BLaER1 (cell line): ENCODE data around the gene STXBP6.

Source experiments
- H3K27ac ChIP-seq: shearing (Covaris generic); formaldehyde crosslinking; 2 replicates; pipeline ENCODE4 v1.8.1; 2022
- H3K27me3 ChIP-seq: shearing (Covaris generic); formaldehyde crosslinking; 2 replicates; pipeline ENCODE4 v1.8.1; 2022
- H3K36me3 ChIP-seq: shearing (Covaris generic); formaldehyde crosslinking; 2 replicates; pipeline ENCODE4 v1.8.1; 2022
- H3K4me1 ChIP-seq: shearing (Covaris generic); formaldehyde crosslinking; 2 replicates; pipeline ENCODE4 v1.8.1; 2022
- H3K4me2 ChIP-seq: shearing (Covaris generic); formaldehyde crosslinking; 2 replicates; pipeline ENCODE4 v1.8.1; 2022
- H3K4me3 ChIP-seq: shearing (Covaris generic); formaldehyde crosslinking; 2 replicates; pipeline ENCODE4 v1.8.1; 2022
- H3K9ac ChIP-seq: shearing (Covaris generic); formaldehyde crosslinking; 2 replicates; pipeline ENCODE4 v1.8.1; 2022
- H3K9me3 ChIP-seq: shearing (Covaris generic); formaldehyde crosslinking; 2 replicates; pipeline ENCODE4 v1.8.1; 2022
- H4K20me1 ChIP-seq: shearing (Covaris generic); formaldehyde crosslinking; 2 replicates; pipeline ENCODE4 v1.8.1; 2022
- Cebpa-rat ChIP-seq: shearing (Covaris generic); IDR thresholded peaks from 2 replicates; pipeline ENCODE4 v1.8.1; 2022

STXBP6 gene

GRCh38 chr14:25086081-25086480, 36.1 kb upstream of the STXBP6 start:
- H3K4me1 ChIP-seq = no peaks in the 10 kb centered on the region

GRCh38 chr14:25080682-25081081, 30.7 kb upstream of the STXBP6 start:
- Histone ChIP-seq H3K9me3 (no peaks in the 10 kb centered on the region), H3K9ac (no peak overlapping the region), H3K4me2 (no peak overlapping the region), H3K36me3 (no peaks in the 10 kb centered on the region), H3K27me3 (no peaks in the 10 kb centered on the region), H3K4me1 (no peaks in the 10 kb centered on the region), H3K27ac (no peak overlapping the region), H3K4me3 (no peak overlapping the region), H4K20me1 (no peaks in the 10 kb centered on the region)
- TF ChIP-seq Cebpa-rat = no peak

More at GRCh38 chr14:25086081-25086480, 36.1 kb upstream of the STXBP6 start:
- no peak for TF ChIP-seq Cebpa-rat
- H4K20me1 ChIP-seq = no peaks in the 10 kb centered on the region
- H3K27ac ChIP-seq = no peak overlapping the region
- H3K4me2 ChIP-seq = no peak overlapping the region
- no peak overlapping the region for H3K9ac ChIP-seq
- H3K36me3 ChIP-seq = no peaks in the 10 kb centered on the region
- no peak overlapping the region for H3K4me3 ChIP-seq
- no peaks in the 10 kb centered on the region for H3K27me3 ChIP-seq
- H3K9me3 ChIP-seq = no peaks in the 10 kb centered on the region

GRCh38 chr14:25079311-25079710, 29.4 kb upstream of the STXBP6 start:
- H3K27me3 ChIP-seq = no peaks in the 10 kb centered on the region
- H3K36me3 ChIP-seq = no peaks in the 10 kb centered on the region
- TF ChIP-seq Cebpa-rat = no peak
- no peak overlapping the region for H3K4me2 ChIP-seq
- H3K4me3 ChIP-seq = no peak overlapping the region
- no peaks in the 10 kb centered on the region for H4K20me1 ChIP-seq
- no peaks in the 10 kb centered on the region for H3K4me1 ChIP-seq
- H3K9me3 ChIP-seq = no peaks in the 10 kb centered on the region
- no peak overlapping the region for H3K9ac ChIP-seq
- no peak overlapping the region for H3K27ac ChIP-seq

- no peaks in the 10 kb centered on the region for H3K9me3 ChIP-seq
- H3K4me3 ChIP-seq = no peak overlapping the region
- H3K9ac ChIP-seq = no peak overlapping the region
- H4K20me1 ChIP-seq = no peaks in the 10 kb centered on the region
- H3K27me3 ChIP-seq = no peaks in the 10 kb centered on the region
- H3K4me1 ChIP-seq = no peaks in the 10 kb centered on the region
- no peak overlapping the region for H3K4me2 ChIP-seq
- TF ChIP-seq Cebpa-rat = no peak
- H3K36me3 ChIP-seq = no peaks in the 10 kb centered on the region
- no peak overlapping the region for H3K27ac ChIP-seq
These were observed 24.2 kb upstream of the STXBP6 start for GRCh38 chr14:25074099-25074685.

GRCh38 chr14:25069879-25070278, 19.9 kb upstream of the STXBP6 start:
- H3K27me3 ChIP-seq = no peaks in the 10 kb centered on the region
- H3K4me3 ChIP-seq = no peak overlapping the region
- no peak overlapping the region for H3K4me2 ChIP-seq
- H4K20me1 ChIP-seq = no peaks in the 10 kb centered on the region
- no peak for TF ChIP-seq Cebpa-rat
- no peak overlapping the region for H3K27ac ChIP-seq
- no peaks in the 10 kb centered on the region for H3K36me3 ChIP-seq
- no peaks in the 10 kb centered on the region for H3K9me3 ChIP-seq
- no peaks in the 10 kb centered on the region for H3K4me1 ChIP-seq
- H3K9ac ChIP-seq = no peak overlapping the region

GRCh38 chr14:25067600-25067999, 17.7 kb upstream of the STXBP6 start:
- TF ChIP-seq Cebpa-rat = no peak

GRCh38 chr14:25062022-25062321, 12.0 kb upstream of the STXBP6 start:
- Histone ChIP-seq H3K9ac (no peak overlapping the region), H3K4me1 (no peaks in the 10 kb centered on the region), H3K27ac (no peak overlapping the region), H3K9me3 (no peaks in the 10 kb centered on the region), H3K27me3 (no peaks in the 10 kb centered on the region), H3K4me2 (no peak overlapping the region), H3K4me3 (no peak overlapping the region), H3K36me3 (no peaks in the 10 kb centered on the region), H4K20me1 (no peaks in the 10 kb centered on the region)
- TF ChIP-seq Cebpa-rat = peak; percentile 25; the same call in 1 of the 2 replicates

More at GRCh38 chr14:25067600-25067999, 17.7 kb upstream of the STXBP6 start:
- no peak overlapping the region for H3K27ac ChIP-seq
- H3K4me3 ChIP-seq = no peak overlapping the region
- no peaks in the 10 kb centered on the region for H3K9me3 ChIP-seq
- no peaks in the 10 kb centered on the region for H4K20me1 ChIP-seq
- H3K36me3 ChIP-seq = no peaks in the 10 kb centered on the region
- no peak overlapping the region for H3K4me2 ChIP-seq
- H3K9ac ChIP-seq = no peak overlapping the region
- no peaks in the 10 kb centered on the region for H3K4me1 ChIP-seq
- no peaks in the 10 kb centered on the region for H3K27me3 ChIP-seq

- no peaks in the 10 kb centered on the region for H3K9me3 ChIP-seq
- H3K27ac ChIP-seq = no peak overlapping the region
- H3K4me1 ChIP-seq = no peaks in the 10 kb centered on the region
- H3K4me2 ChIP-seq = no peak overlapping the region
- no peaks in the 10 kb centered on the region for H3K27me3 ChIP-seq
- TF ChIP-seq Cebpa-rat = no peak
- no peak overlapping the region for H3K4me3 ChIP-seq
- no peaks in the 10 kb centered on the region for H4K20me1 ChIP-seq
- H3K9ac ChIP-seq = no peak overlapping the region
- no peaks in the 10 kb centered on the region for H3K36me3 ChIP-seq
These were observed 6.7 kb upstream of the STXBP6 start for GRCh38 chr14:25056688-25057078.

GRCh38 chr14:25055992-25056687, 6.2 kb upstream of the STXBP6 start:
- Histone ChIP-seq H3K36me3 (no peaks in the 10 kb centered on the region), H3K27me3 (no peaks in the 10 kb centered on the region), H3K4me3 (no peak overlapping the region), H3K4me1 (no peaks in the 10 kb centered on the region), H3K4me2 (no peak overlapping the region), H3K9me3 (no peaks in the 10 kb centered on the region), H3K9ac (no peak overlapping the region), H4K20me1 (no peaks in the 10 kb centered on the region), H3K27ac (no peak overlapping the region)
- TF ChIP-seq Cebpa-rat = no peak

- H3K27ac ChIP-seq = no peak overlapping the region
These were observed 5.1 kb upstream of the STXBP6 start for GRCh38 chr14:25055005-25055404.

More at GRCh38 chr14:25055005-25055404, 5.1 kb upstream of the STXBP6 start:
- no peaks in the 10 kb centered on the region for H3K4me1 ChIP-seq
- H3K9me3 ChIP-seq = peaks cover 4% of the 10 kb centered on the region
- no peak overlapping the region for H3K4me2 ChIP-seq
- TF ChIP-seq Cebpa-rat = no peak
- no peaks in the 10 kb centered on the region for H3K36me3 ChIP-seq
- no peak overlapping the region for H3K9ac ChIP-seq
- H4K20me1 ChIP-seq = no peaks in the 10 kb centered on the region
- H3K27me3 ChIP-seq = peaks cover 9% of the 10 kb centered on the region; the same call in 1 of the 2 replicates
- no peak overlapping the region for H3K4me3 ChIP-seq
